Cardiac septum (tissue), 1 donor: Measurements from ENCODE around the gene PABPC1L2B. TPM values are rescaled to one million over a fixed set of nuclear protein-coding genes. Genes with fewer than 3 reads are reported as not detected.
"Not testable (repeated sequence)": the region's sequence is repeated elsewhere in the genome, so short reads cannot be mapped to it uniquely, and the experiment has no call there.

Experiments used
- DNase-seq: peaks from one replicate; pipeline ENCODE4 v3.0.0-alpha.2; 2020; ENCODE audit warnings: low spot score
- intact Hi-C: fragments of 100-400 bp; cut with DNase I; formaldehyde crosslinking; loops from one replicate; pipeline ENCODE4 v1.14.0; 2022
- long read RNA-seq: library from polyadenylated mRNA; unstranded; transcript quantifications from one replicate; pipeline ENCODE4 v2.0.0, GENCODE V29; 2021
- total RNA-seq: library from RNA; stranded (reverse); fragmentation: NEBNext Ultra II Directional; extraction: Animal tissue kit (Norgen Biotek cat#: 25700); gene quantifications from one replicate; pipeline ENCODE4 v1.2.1, GENCODE V29; 2021
- donor health status: DM: no; HTN: no; CAD: no.

PABPC1L2B gene
- total RNA-seq = not detected
- long read RNA-seq = 0 reads

DNA sequence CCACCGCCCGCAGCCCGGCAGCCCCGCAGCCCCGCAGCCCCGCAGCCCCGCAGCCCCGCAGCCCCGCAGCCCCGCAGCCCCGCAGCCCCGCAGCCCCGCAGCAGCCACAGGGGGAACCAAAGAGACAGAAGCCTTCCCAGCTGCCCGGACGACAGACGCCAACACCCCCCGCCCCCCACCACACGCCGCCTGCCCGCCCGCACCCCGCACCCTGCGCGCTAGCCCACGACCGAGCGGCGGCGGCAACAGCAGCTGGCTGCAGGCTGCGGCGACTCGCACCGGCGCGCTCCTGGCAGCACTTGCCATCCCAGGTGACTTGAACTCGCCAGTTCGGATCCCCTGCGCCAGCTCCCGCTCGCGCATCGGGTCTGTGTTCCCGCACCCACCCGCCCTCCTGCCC is at the start of gene PABPC1L2B:
Gene PABPC1L2B (plus strand): TSS at position 207 of the 400 bp plus-strand sequence. CDS start 704 bp downstream, outside the sequence.
- intact Hi-C loops, DNase-seq: not testable (repeated sequence)

DNA sequence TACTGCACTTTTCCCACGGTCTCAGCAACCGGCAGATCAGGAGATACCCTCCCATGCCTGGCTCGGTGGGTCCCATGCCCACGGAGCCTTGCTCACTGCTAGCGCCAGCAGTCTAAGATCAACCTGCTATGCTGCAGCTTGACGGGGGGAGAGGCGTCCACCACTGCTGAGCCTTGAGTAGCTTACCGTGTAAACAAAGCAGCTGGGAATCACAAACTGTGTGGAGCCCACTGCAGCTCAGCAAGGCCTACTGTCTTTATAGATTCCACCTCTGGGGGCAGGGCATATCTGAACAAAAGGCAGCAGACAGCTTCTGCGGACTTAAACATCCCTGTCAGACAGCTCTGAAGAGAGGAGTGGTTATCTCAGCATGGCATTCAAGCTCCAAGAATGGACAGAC is 42.8 kb upstream of the PABPC1L2B start:
- DNase-seq, intact Hi-C loops: not testable (repeated sequence)

DNA sequence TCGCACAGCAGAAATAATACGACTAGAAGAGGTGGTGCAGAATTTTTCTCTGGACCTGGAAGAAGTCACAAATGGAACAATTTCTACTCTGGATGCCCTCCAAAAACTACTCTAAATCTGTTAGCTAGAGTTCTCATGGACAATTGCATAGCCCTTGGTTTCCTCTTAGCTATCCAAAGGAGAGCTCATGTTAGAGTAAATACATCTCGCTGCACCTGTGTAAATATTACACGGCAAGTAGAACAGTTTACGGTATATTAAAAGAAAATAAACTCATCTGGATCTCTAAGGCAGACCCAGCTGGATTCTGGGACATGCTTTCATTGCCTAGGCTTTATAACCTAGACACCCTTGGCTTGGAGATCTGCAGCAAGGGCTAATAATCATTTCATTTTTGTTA is 30.9 kb upstream of the PABPC1L2B start:
- intact Hi-C loops = not testable (repeated sequence)

DNA sequence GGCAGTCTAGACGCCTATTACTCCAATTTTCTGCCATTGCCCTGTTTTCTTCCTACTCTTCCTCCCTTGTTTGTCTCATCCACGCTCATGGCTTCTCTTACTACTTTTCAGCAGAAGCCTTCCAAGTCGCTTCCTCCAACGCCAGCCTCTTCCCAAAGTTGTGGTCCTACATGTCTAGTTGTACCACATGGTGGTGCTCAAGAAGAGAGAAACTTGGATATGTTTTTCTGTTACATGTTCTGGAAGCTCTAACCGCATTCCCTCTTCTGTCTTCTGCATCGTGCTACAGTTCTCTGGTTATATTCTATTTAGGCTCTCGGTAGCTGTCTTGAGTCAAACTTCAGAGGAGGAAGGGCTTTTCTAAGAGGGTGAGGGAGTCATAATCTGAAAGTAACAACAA is 27.9 kb upstream of the PABPC1L2B start:
- DNase-seq, intact Hi-C loops: not testable (repeated sequence)

More for the DNA sequence above, 30.9 kb upstream of the PABPC1L2B start:
- DNase-seq = not testable (repeated sequence)

DNA sequence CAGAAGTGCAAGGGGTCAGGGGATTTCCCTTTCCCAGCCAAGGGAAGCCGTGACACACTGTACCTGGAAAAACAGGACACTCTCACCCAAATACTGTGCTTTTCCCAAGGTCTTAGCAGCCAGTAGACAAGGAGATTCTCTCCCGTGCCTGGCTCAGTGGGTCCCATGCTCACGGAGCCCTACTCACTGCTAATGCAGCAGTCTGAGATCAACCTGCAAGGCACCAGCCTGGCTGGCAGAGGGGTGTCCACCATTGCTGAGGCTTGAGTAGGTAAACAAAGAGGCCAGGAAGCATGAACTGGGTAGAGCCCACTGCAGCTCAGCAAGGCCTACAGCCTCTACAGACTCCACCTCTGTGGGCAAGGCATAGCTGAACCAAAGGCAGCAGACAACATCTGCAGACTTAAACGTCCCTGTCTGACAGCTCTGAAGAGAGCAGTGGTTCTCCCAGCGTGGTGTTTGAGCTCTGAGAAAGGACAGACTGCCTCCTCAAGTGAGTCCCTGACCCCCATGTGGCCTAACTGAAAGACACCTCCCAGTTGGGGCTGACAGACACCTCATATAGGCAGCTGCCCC is 21.8 kb upstream of the PABPC1L2B start:
- intact Hi-C loops = not testable (repeated sequence)
- peak; percentile 57 for DNase-seq

DNA sequence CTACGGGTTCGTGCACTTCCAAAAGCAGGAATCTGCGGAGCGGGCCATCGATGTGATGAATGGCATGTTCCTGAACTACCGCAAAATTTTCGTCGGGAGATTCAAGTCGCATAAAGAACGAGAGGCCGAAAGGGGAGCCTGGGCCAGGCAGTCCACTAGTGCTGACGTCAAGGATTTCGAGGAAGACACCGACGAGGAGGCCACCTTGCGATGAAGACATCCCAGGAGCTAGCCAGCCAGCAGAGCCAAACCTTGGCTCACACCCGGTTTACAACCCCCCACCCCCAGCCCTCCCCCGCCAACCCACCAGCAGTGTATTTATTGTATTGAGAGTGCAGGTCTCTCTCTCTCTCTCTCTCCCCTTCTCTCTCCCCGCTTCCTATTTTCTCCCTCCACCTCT is 1.3 kb downstream of the PABPC1L2B start:
- DNase-seq, intact Hi-C loops: not testable (repeated sequence)

DNA sequence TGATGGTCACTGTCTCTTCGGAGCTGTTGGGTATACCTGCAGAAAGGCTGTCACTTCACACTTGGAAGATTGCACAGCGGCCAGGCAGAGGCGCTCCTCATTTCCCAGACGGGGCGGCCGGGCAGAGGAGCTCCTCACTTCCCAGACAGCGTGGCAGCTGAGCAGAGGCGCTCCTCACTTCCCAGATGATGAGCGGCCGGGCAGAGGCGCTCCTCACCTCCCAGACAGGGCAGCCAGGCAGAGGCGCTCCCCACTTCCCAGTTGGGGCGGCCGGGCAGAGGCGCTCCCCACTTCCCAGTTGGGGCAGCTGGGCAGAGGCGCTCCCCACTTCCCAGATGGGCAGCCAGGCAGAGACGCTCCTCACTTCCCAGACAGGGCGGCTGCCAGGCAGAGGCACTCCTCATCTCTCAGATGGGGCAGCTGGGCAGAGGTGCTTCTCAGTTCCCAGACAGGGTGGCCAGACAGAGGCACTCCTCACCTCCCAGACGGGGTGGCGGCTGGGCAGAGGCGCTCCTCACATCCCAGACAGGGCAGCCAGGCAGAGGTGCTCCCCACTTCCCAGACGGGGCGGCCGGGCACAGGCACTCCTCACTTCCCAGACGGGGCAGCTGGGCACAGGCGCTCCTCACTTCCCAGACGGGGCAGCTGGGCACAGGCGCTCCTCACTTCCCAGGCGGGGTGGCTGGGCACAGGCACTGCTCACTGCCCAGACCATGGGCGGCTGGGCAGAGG is 18.8 kb downstream of the PABPC1L2B start:
- DNase-seq = no peak
- intact Hi-C loops = no loop called here

DNA sequence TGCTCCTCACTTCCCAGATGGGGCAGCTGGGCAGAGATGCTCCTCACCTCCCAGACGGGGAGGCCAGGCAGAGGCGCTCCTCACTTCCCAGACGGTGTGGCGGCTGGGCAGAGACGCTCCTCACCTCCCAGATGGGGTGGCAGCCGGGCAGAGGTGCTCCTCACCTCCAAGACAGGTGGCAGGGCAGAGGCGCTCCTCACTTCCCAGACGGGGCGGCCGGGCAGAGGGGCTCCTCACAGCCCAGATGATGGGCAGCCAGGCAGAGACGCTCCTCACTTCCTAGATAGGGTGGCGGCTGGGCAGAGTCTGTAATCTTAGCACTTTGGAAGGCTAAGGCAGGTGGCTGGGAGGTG is 19.3 kb downstream of the PABPC1L2B start:
- DNase-seq, intact Hi-C loops: not testable (repeated sequence)

DNA sequence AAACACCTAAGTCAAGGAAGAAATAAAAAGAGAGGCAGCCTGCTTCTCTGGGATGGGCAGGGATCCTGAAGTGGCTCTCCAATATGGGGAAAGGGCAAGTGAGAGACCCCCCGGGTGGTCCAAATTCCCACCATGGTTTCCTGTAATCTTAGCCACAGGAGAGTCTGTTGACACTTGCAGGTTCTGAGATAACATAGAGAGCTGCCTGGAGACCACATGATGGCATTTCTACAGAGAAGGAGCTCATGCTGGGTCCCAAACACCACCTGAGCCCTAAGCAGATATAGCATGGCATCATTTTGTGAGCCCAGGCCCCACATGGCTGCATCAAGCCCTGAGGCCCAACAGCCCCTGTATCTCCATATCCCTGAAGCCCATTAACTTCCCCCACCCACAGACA is 26.1 kb downstream of the PABPC1L2B start:
- intact Hi-C loops = no loop called here
- no peak for DNase-seq

Other genes with a start within 250 kb of the PABPC1L2B start
- not detected for gene DMRTC1B, start 226.0 kb upstream of the PABPC1L2B start, total RNA-seq
- not detected for gene FAM236B, start 220.3 kb upstream of the PABPC1L2B start, total RNA-seq
- gene FAM236D, start 194.7 kb upstream of the PABPC1L2B start, total RNA-seq = not detected
- gene FAM236C, start 90.3 kb upstream of the PABPC1L2B start, total RNA-seq = not detected
- not detected for gene FAM236A, start 64.7 kb upstream of the PABPC1L2B start, total RNA-seq
- gene DMRTC1, start 59.1 kb upstream of the PABPC1L2B start, total RNA-seq = not detected
- gene PABPC1L2A, start 76.6 kb downstream of the PABPC1L2B start, total RNA-seq = not detected
- gene NAP1L2, start 211.9 kb downstream of the PABPC1L2B start, total RNA-seq = 10.7 TPM